Upper lobe of left lung (tissue), 6 donors: ENCODE results near the gene COG3. TPM values are rescaled to one million over a fixed set of nuclear protein-coding genes. Genes with fewer than 3 reads are reported as not detected.

Experiments used
- ATAC-seq, 2 donors: fragments of 200-7000 bp; cut with Tn5 transposase; one replicate each; pipeline ENCODE4 v1.9.1; 2022; ENCODE audit warnings: mild to moderate bottlenecking in 2 of 2, moderate library complexity in 2 of 2; ENCODE audit not compliant: low FRiP score in 2 of 2
- DNase-seq, 2 donors: peaks; one replicate each; pipeline ENCODE4 v3.0.0-alpha.2; 2019 to 2020
- H3K27ac ChIP-seq, 4 donors: fragments of 200-600 bp; sonication (generic); one replicate each; pipeline ENCODE4 v1.5.1; 2016 to 2019
- H3K27me3 ChIP-seq, 4 donors: fragments of 200-600 bp; sonication (generic); one replicate each; pipeline ENCODE4 v1.5.1; 2017 to 2019
- H3K36me3 ChIP-seq, 4 donors: fragments of 200-600 bp; sonication (generic); one replicate each; pipeline ENCODE4 v1.5.1; 2016 to 2019
- H3K4me1 ChIP-seq, 4 donors: fragments of 200-600 bp; sonication (generic); one replicate each; pipeline ENCODE4 v1.5.1; 2018 to 2019
- H3K4me3 ChIP-seq, 4 donors: fragments of 200-600 bp; sonication (generic); one replicate each; pipeline ENCODE4 v1.5.1; 2017 to 2019; ENCODE audit warnings: mild to moderate bottlenecking in 2 of 4, moderate library complexity in 1 of 4
- H3K9me3 ChIP-seq, 4 donors: fragments of 200-600 bp; sonication (generic); one replicate each; pipeline ENCODE4 v1.5.1; 2018 to 2019
- CTCF ChIP-seq, 6 experiments: fragments of 450-650 bp in 4 of 6; fragments of 200-600 bp in 2 of 6; sonication (generic) in 2 of 6; IDR thresholded peaks; one replicate each; pipeline ENCODE4 v1.5.1; 2016 to 2019; ENCODE audit warnings: antibody characterized with exemption in 6 of 6
- EP300 ChIP-seq, 4 donors: sonication (generic); formaldehyde crosslinking; IDR thresholded peaks; one replicate each; pipeline ENCODE4 v1.5.1; 2017; ENCODE audit warnings: antibody characterized with exemption in 4 of 4, control low read depth in 2 of 4
- POLR2A ChIP-seq, 4 donors: fragments of 450-650 bp; IDR thresholded peaks; one replicate each; pipeline ENCODE4 v1.5.1; 2016 to 2017; ENCODE audit warnings: antibody characterized with exemption in 4 of 4, mild to moderate bottlenecking in 2 of 4
- POLR2AphosphoS5 ChIP-seq, 2 donors: sonication (generic); formaldehyde crosslinking; IDR thresholded peaks; one replicate each; pipeline ENCODE4 v1.5.1; 2017; ENCODE audit warnings: antibody characterized with exemption in 2 of 2
- WGBS, 2 donors: methylation state at CpG; one replicate each; pipeline ENCODE4 v1.1.5; 2017 to 2018; 5-methylcytosine and 5-hydroxymethylcytosine counted together
- total RNA-seq, 6 donors: library from RNA; depleted of rRNA in 4 of 6; stranded (reverse); fragments of >200 nt in 4 of 6; gene quantifications; one replicate each; pipeline versions ENCODE4 v1.1.0 to v1.2.1, GENCODE V29; 2016 to 2021
- donor health status: DM: no; HTN: no; CAD: no; lungs with moderate emphysema.
- donor health status: DM: no; HTN: yes; CAD: no; lungs with severe emphysema.

COG3 gene
- total RNA-seq, 6 donors from 2014 or later = 20.5 to 48.2 (median 38.8) TPM

- H3K36me3 ChIP-seq = peaks cover 0 to 12% (median 0%) of the 10 kb centered on the region in 4 donors
- H3K4me1 ChIP-seq = peaks cover 17 to 26% (median 18%) of the 10 kb centered on the region in 4 donors
- DNase-seq (no peak), ATAC-seq (no peak)
- no peaks in the 10 kb centered on the region for H3K27me3 ChIP-seq
- no peaks in the 10 kb centered on the region for H3K9me3 ChIP-seq
- TF ChIP-seq POLR2A (IDR thresholded peaks at IDR 0.05) = no peak
- no peak for TF ChIP-seq POLR2AphosphoS5 (IDR thresholded peaks at IDR 0.05)
- no peak for TF ChIP-seq EP300 (IDR thresholded peaks at IDR 0.05)
- no peak for TF ChIP-seq CTCF (IDR thresholded peaks at IDR 0.05)
- no peak overlapping the region for H3K27ac ChIP-seq
- no peak overlapping the region for H3K4me3 ChIP-seq
These were observed 7.5 kb downstream of the COG3 start for GRCh38 chr13:45472171-45472705.

- H3K27ac ChIP-seq = no peak overlapping the region
- H3K36me3 ChIP-seq = peaks cover 0 to 20% (median 0%) of the 10 kb centered on the region in 4 donors
- H3K4me3 ChIP-seq = no peak overlapping the region
- TF ChIP-seq POLR2A (IDR thresholded peaks at IDR 0.05) (no peak), POLR2AphosphoS5 (IDR thresholded peaks at IDR 0.05) (no peak), CTCF (IDR thresholded peaks at IDR 0.05) (no peak), EP300 (IDR thresholded peaks at IDR 0.05) (no peak)
- ATAC-seq = no peak
- no peak for DNase-seq
- H3K27me3 ChIP-seq = no peaks in the 10 kb centered on the region
- peaks cover 4 to 12% (median 5%) of the 10 kb centered on the region in 4 donors for H3K4me1 ChIP-seq
- 77 to 79% methylated on average over 2 of the region's 2 CpGs for WGBS, 2 donors
- no peaks in the 10 kb centered on the region for H3K9me3 ChIP-seq
These were observed 8.9 kb downstream of the COG3 start for GRCh38 chr13:45473627-45474026.

- Histone ChIP-seq H3K27ac (no peak overlapping the region), H3K4me1 (peaks cover 0 to 8% (median 0%) of the 10 kb centered on the region in 4 donors), H3K9me3 (no peaks in the 10 kb centered on the region), H3K4me3 (no peak overlapping the region), H3K36me3 (peaks cover 0 to 32% (median 0%) of the 10 kb centered on the region in 4 donors), H3K27me3 (no peaks in the 10 kb centered on the region)
- no peak for ATAC-seq
- no peak for DNase-seq
- TF ChIP-seq POLR2AphosphoS5 (IDR thresholded peaks at IDR 0.05) = no peak
- no peak for TF ChIP-seq EP300 (IDR thresholded peaks at IDR 0.05)
- no peak for TF ChIP-seq POLR2A (IDR thresholded peaks at IDR 0.05)
- no peak for TF ChIP-seq CTCF (IDR thresholded peaks at IDR 0.05)
- WGBS, 2 donors = 90 to 97% methylated on average over 3 of the region's 3 CpGs
These were observed 10.1 kb downstream of the COG3 start for GRCh38 chr13:45474584-45475454.

- 93 to 95% methylated on average over 2 of the region's 2 CpGs for WGBS, 2 donors
- Histone ChIP-seq H3K4me1 (no peaks in the 10 kb centered on the region), H3K36me3 (peaks cover 3 to 67% (median 6%) of the 10 kb centered on the region in 4 donors), H3K27ac (no peak overlapping the region), H3K27me3 (no peaks in the 10 kb centered on the region), H3K9me3 (no peaks in the 10 kb centered on the region), H3K4me3 (no peak overlapping the region)
- ATAC-seq (no peak), DNase-seq (no peak)
- TF ChIP-seq CTCF (IDR thresholded peaks at IDR 0.05) (no peak), POLR2A (IDR thresholded peaks at IDR 0.05) (no peak), EP300 (IDR thresholded peaks at IDR 0.05) (no peak), POLR2AphosphoS5 (IDR thresholded peaks at IDR 0.05) (no peak)
These were observed 14.9 kb downstream of the COG3 start for GRCh38 chr13:45479661-45480060.
